Activated naive CD4-positive, alpha-beta T cell (primary cell): Measurements from ENCODE around the gene PIR.

Source experiments
- DNase-seq, 4 experiments: peaks; one replicate each; lab custom pipeline; 2025; lab: John Stamatoyannopoulos, UW

Gene PIR

GRCh38 chrX:15483891-15484290 is 9.2 kb downstream of the PIR start:
- DNase-seq: no peak

- DNase-seq: no peak
Observed at GRCh38 chrX:15475486-15475885, 17.6 kb downstream of the PIR start.

- DNase-seq: no peak
Observed at GRCh38 chrX:15475021-15475420, 18.1 kb downstream of the PIR start.

- no peak for DNase-seq
Observed at GRCh38 chrX:15474028-15474427, 19.1 kb downstream of the PIR start.

GRCh38 chrX:15472531-15472930 is 20.6 kb downstream of the PIR start:
- DNase-seq: no peak

GRCh38 chrX:15471028-15471427 is 22.1 kb downstream of the PIR start:
- DNase-seq: peak in 3 of 4 experiments; percentile 6 to 21 (median 7)

- no peak for DNase-seq
Observed at GRCh38 chrX:15469613-15470012, 23.5 kb downstream of the PIR start.

GRCh38 chrX:15468036-15468435 is 25.1 kb downstream of the PIR start:
- no peak for DNase-seq

GRCh38 chrX:15465896-15466651 is 27.1 kb downstream of the PIR start:
- no peak for DNase-seq

GRCh38 chrX:15465347-15465746 is 27.8 kb downstream of the PIR start:
- DNase-seq: no peak

- no peak for DNase-seq
Observed at GRCh38 chrX:15464704-15465103, 28.4 kb downstream of the PIR start.

GRCh38 chrX:15451913-15452312 is 41.2 kb downstream of the PIR start:
- no peak for DNase-seq

GRCh38 chrX:15448010-15448639 is 45.0 kb downstream of the PIR start:
- no peak for DNase-seq

GRCh38 chrX:15441464-15441863 is 51.7 kb downstream of the PIR start:
- DNase-seq: no peak

- no peak for DNase-seq
Observed at GRCh38 chrX:15438332-15438731, 54.8 kb downstream of the PIR start.

GRCh38 chrX:15437724-15438123 is 55.4 kb downstream of the PIR start:
- no peak for DNase-seq

GRCh38 chrX:15435836-15436619 is 57.1 kb downstream of the PIR start:
- no peak for DNase-seq

GRCh38 chrX:15434205-15434604 is 58.9 kb downstream of the PIR start:
- DNase-seq: no peak

- DNase-seq: no peak
Observed at GRCh38 chrX:15430584-15430983, 62.5 kb downstream of the PIR start.

GRCh38 chrX:15430076-15430475 is 63.1 kb downstream of the PIR start:
- DNase-seq: no peak

- no peak for DNase-seq
Observed at GRCh38 chrX:15425024-15425423, 68.1 kb downstream of the PIR start.

- no peak for DNase-seq
Observed at GRCh38 chrX:15418707-15419181, 74.4 kb downstream of the PIR start.
